ENCODE measurements around the gene HOXB13.
A peak's percentile ranks its signal among the peaks of the same experiment; 100 is the strongest.

The HOXB13 gene

GRCh38 chr17:48704361-48705248, 23.9 kb downstream of the HOXB13 start:
- no peak for DNase-seq (ENCODE audit: low read depth)

GRCh38 chr17:48701864-48702532, 26.6 kb downstream of the HOXB13 start:
- no peak for DNase-seq (ENCODE audit: low read depth)

GRCh38 chr17:48693178-48693577, 35.4 kb downstream of the HOXB13 start:
- no peak for DNase-seq (ENCODE audit: low read depth)

GRCh38 chr17:48692049-48692448, 36.5 kb downstream of the HOXB13 start:
- no peak for DNase-seq (ENCODE audit: low read depth)

GRCh38 chr17:48690655-48691054, 37.9 kb downstream of the HOXB13 start:
- no peak for DNase-seq (ENCODE audit: low read depth)

- DNase-seq (ENCODE audit: low read depth): no peak
Measured at GRCh38 chr17:48681609-48682008, 46.9 kb downstream of the HOXB13 start.

GRCh38 chr17:48679385-48680096, 49.0 kb downstream of the HOXB13 start:
- no peak for DNase-seq (ENCODE audit: low read depth)

- peak; percentile 60 for DNase-seq (ENCODE audit: low read depth)
Measured at GRCh38 chr17:48678141-48678971, 50.2 kb downstream of the HOXB13 start.

GRCh38 chr17:48676963-48677558, 51.5 kb downstream of the HOXB13 start:
- no peak for DNase-seq (ENCODE audit: low read depth)
